ENCODE results near the gene TIGD3. TPM values are rescaled to one million over a fixed set of nuclear protein-coding genes. Genes with fewer than 3 reads are reported as not detected.

Gene TIGD3
- total and polyA plus RNA-seq, 2 of the 8 experiments (the other 6 are each of a cell fraction or from before 2014, with no cell fraction given): 1.1 to 1.3 TPM

- no peak overlapping the region for H3K23ac ChIP-seq (ENCODE audit: insufficient read length)
- peak overlapping the region; percentile 85; the same call in 1 of the 2 replicates for H2BK5ac ChIP-seq (ENCODE audit: low read depth, low read length)
- CTCF ChIA-PET (ENCODE audit: partially characterized antibody): interaction anchor here (0.6 to 52.8 kb wide), 24 partner anchors 8 to 325 kb away, joined by 3 to 1179 read pairs (median 4); partner anchors contain the start of gene DPF2
- H3K56ac ChIP-seq (replicated peaks; ENCODE audit: insufficient read length, low read depth, low read length): peak overlapping the region; percentile 5
- H3K27me3 ChIP-seq (replicated peaks in 1 of 4; ENCODE audit: control insufficient read depth in 3 of 4, extremely low read depth in 1 of 4, insufficient read depth in 3 of 4, low read length in 3 of 4): peaks cover 0 to 15% (median 9%) of the 10 kb centered on the region in 4 experiments; a peak in 5 of 7 replicates
- no peaks in the 10 kb centered on the region for H3K9me3 ChIP-seq (ENCODE audit: insufficient read depth in 2 of 2, low read depth in 1 of 2, low read length in 1 of 2)
- WGBS, 2 experiments (ENCODE audit: extremely low coverage in 1 of 2, insufficient coverage in 1 of 2, insufficient read length in 1 of 2, insufficient replicate concordance in 2 of 2, low coverage in 1 of 2, low lambda C conversion rate in 2 of 2, missing lambda C conversion rate in 1 of 2): 22% methylated on average over 8 of the region's 13 CpGs; no CpG with 5 or more reads in 1 of the 2 experiments
- peak overlapping the region in 1 of 4 experiments; percentile 3; a peak in 1 of 7 replicates for H3K9ac ChIP-seq (replicated peaks in 1 of 4; ENCODE audit: extremely low read depth in 1 of 4, low read depth in 3 of 4, low read length in 3 of 4)
- POLR2A ChIA-PET (ENCODE audit: partially characterized antibody): interaction anchor here (0.9 to 14.1 kb wide), 13 partner anchors 12 to 200 kb away, joined by 3 to 208 read pairs (median 4); partner anchors contain the start of genes CAPN1, DPF2, POLA2 and TIGD3
- peak overlapping the region; percentile 24 for H3K4ac ChIP-seq (replicated peaks; ENCODE audit: insufficient read length, low read depth, low read length)
- FAIRE-seq: no peak
- H4K91ac ChIP-seq (replicated peaks; ENCODE audit: insufficient read length, low read length): peak overlapping the region; percentile 88
- 0 out of 2 replicates have a peak overlapping the region, but pooled peaks have one; percentile 86 for H2BK12ac ChIP-seq (ENCODE audit: low read depth, low read length)
- DNase-seq (ENCODE audit: low read depth in 1 of 2, low spot score in 2 of 2): peak in 1 of 2 experiments; percentile 62
- peak overlapping the region; percentile 51 for H3K18ac ChIP-seq (ENCODE audit: extremely low read depth, low read length)
- peaks cover 0 to 15% (median 7%) of the 10 kb centered on the region in 4 experiments; a peak in 7 of 8 replicates for H3K36me3 ChIP-seq (ENCODE audit: control insufficient read depth in 2 of 4, insufficient read depth in 4 of 4, low read length in 3 of 4)
- H4K20me1 ChIP-seq (replicated peaks in 1 of 2; ENCODE audit: control insufficient read depth in 1 of 2, insufficient read depth in 2 of 2, low read length in 2 of 2): peaks cover 6 to 15% of the 10 kb centered on the region in 2 experiments
- H3K79me2 ChIP-seq (ENCODE audit: control insufficient read depth in 1 of 2, insufficient read depth in 2 of 2, low read length in 2 of 2): peaks cover 0 to 16% of the 10 kb centered on the region in 2 experiments; a peak in 2 of 4 replicates
- peaks cover 10% of the 10 kb centered on the region for H3K79me1 ChIP-seq (ENCODE audit: low read depth, low read length)
- TF ChIP-seq, protein P1, sequence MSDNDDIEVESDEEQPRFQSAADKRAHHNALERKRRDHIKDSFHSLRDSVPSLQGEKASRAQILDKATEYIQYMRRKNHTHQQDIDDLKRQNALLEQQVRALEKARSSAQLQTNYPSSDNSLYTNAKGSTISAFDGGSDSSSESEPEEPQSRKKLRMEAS (IDR thresholded peaks at IDR 0.05): 0 out of 2 replicates have a peak, but pooled peaks have one; percentile 31
- TF ChIP-seq EZH2 (IDR thresholded peaks at IDR 0.05; ENCODE audit: low read depth, low read length, severe bottlenecking): no peak
- H3K4me2 ChIP-seq (ENCODE audit: insufficient read depth in 1 of 2, low read depth in 2 of 2, low read length in 2 of 2): peak overlapping the region; percentile 78 to 79
- H3K27ac ChIP-seq (ENCODE audit: low read depth, low read length): no peak overlapping the region
- no peak overlapping the region for H2AFZ ChIP-seq (ENCODE audit: low read length)
- H3K4me1 ChIP-seq (replicated peaks in 1 of 4; ENCODE audit: control insufficient read depth in 3 of 4, insufficient read depth in 4 of 4, low read length in 3 of 4): peaks cover 0 to 13% (median 10%) of the 10 kb centered on the region in 4 experiments; a peak in 6 of 7 replicates
- no peak overlapping the region for H2AK5ac ChIP-seq (ENCODE audit: low read depth, low read length)
- no peak overlapping the region for H3K14ac ChIP-seq (ENCODE audit: insufficient read length)
- no peak overlapping the region for H4K5ac ChIP-seq (ENCODE audit: insufficient read length, low read depth, low read length)
- H2BK120ac ChIP-seq (replicated peaks; ENCODE audit: low read depth, low read length): no peak overlapping the region
- peaks cover 7% of the 10 kb centered on the region; the same call in 1 of the 2 replicates for H3K23me2 ChIP-seq (ENCODE audit: low read depth, low read length)
- 0 out of 2 replicates have a peak overlapping the region, but pooled peaks have one; percentile 90 for H2BK20ac ChIP-seq (ENCODE audit: low read length)
- H4K8ac ChIP-seq (ENCODE audit: extremely low read depth, insufficient read depth, low read length): no peak overlapping the region
- H3K4me3 ChIP-seq (ENCODE audit: extremely low read depth in 1 of 4, insufficient read depth in 2 of 4, low read depth in 3 of 4, low read length in 4 of 4): peak overlapping the region in 3 of 4 experiments; percentile 18 to 84 (median 32); a peak in 5 of 8 replicates
- no peak overlapping the region; the same call in 1 of the 2 replicates for H2BK15ac ChIP-seq (ENCODE audit: low read length)
Measured at GRCh38 chr11:65317025-65317786, 37.3 kb upstream of the TIGD3 start.

Measured in H1 (cell line).